SK-N-SH treated with all-trans-retinoic acid at 6 μM for 48 hours (cell line): ENCODE data around the gene XPC.

Source experiments
- BACH2 ChIP-seq: fragments of 250-450 bp; sonication (Bioruptor Pico); IDR thresholded peaks from 2 replicates; pipeline ENCODE4 v1.9.0; 2021; ENCODE audit warnings: mild to moderate bottlenecking, borderline replicate concordance
- ESRRG ChIP-seq: fragments of 250-450 bp; sonication (Bioruptor Pico); IDR thresholded peaks from 2 replicates; pipeline ENCODE4 v1.6.1; 2021; ENCODE audit warnings: mild to moderate bottlenecking
- GLIS3 ChIP-seq: fragments of 250-450 bp; sonication (Bioruptor Pico); IDR thresholded peaks from 2 replicates; pipeline ENCODE4 v1.5.0; 2020; ENCODE audit warnings: mild to moderate bottlenecking, moderate library complexity
- ISL1 ChIP-seq: fragments of 250-450 bp; sonication (Bioruptor Pico); IDR thresholded peaks from 2 replicates; pipeline ENCODE4 v2.1.2; 2022; ENCODE audit warnings: mild to moderate bottlenecking, moderate library complexity
- OSR1 ChIP-seq: fragments of 250-450 bp; sonication (Bioruptor Pico); IDR thresholded peaks from 2 replicates; pipeline ENCODE4 v1.8.0; 2022; ENCODE audit warnings: moderate library complexity, mild to moderate bottlenecking, inconsistent platforms
- PPARA ChIP-seq: fragments of 250-450 bp; sonication (Bioruptor Pico); IDR thresholded peaks from 2 replicates; pipeline ENCODE4 v1.5.0; 2020; ENCODE audit warnings: mild to moderate bottlenecking, borderline replicate concordance
- TCF4 ChIP-seq: fragments of 250-450 bp; sonication (Bioruptor Pico); IDR thresholded peaks from 2 replicates; pipeline ENCODE4 v1.8.0; 2021; ENCODE audit warnings: mild to moderate bottlenecking, moderate library complexity, borderline replicate concordance
- TOX ChIP-seq: fragments of 250-450 bp; sonication (Bioruptor Pico); IDR thresholded peaks from 2 replicates; pipeline ENCODE4 v1.8.0; 2021; ENCODE audit warnings: mild to moderate bottlenecking, moderate library complexity, borderline replicate concordance
- ZC3H10 ChIP-seq: fragments of 250-450 bp; sonication (Bioruptor Pico); IDR thresholded peaks from 2 replicates; pipeline ENCODE4 v1.5.1; 2021; ENCODE audit warnings: mild to moderate bottlenecking, moderate library complexity
- ZFP3 ChIP-seq: fragments of 250-450 bp; sonication (Bioruptor Pico); IDR thresholded peaks from 2 replicates; pipeline ENCODE4 v1.5.0; 2020; ENCODE audit warnings: mild to moderate bottlenecking, moderate library complexity
- ZNF565 ChIP-seq: fragments of 450-650 bp; formaldehyde crosslinking; conservative IDR thresholded peaks from 2 replicates; pipeline ENCODE4 v1.5.0; 2020; ENCODE audit warnings: low read depth, mild to moderate bottlenecking, moderate library complexity
- ZNF70 ChIP-seq: fragments of 450-650 bp; formaldehyde crosslinking; IDR thresholded peaks from 2 replicates; pipeline ENCODE4 v1.5.0; 2020; ENCODE audit warnings: mild to moderate bottlenecking, moderate library complexity
- ZNF8 ChIP-seq: fragments of 450-650 bp; formaldehyde crosslinking; IDR thresholded peaks from 2 replicates; pipeline ENCODE4 v1.5.0; 2020; ENCODE audit warnings: mild to moderate bottlenecking, moderate library complexity
- TF ChIP-seq, protein P1 (sequence below): fragments of 250-450 bp; sonication (Bioruptor Pico); IDR thresholded peaks from 2 replicates; pipeline ENCODE4 v1.8.0; 2020; ENCODE audit warnings: mild to moderate bottlenecking, moderate library complexity, borderline replicate concordance

DNA sequence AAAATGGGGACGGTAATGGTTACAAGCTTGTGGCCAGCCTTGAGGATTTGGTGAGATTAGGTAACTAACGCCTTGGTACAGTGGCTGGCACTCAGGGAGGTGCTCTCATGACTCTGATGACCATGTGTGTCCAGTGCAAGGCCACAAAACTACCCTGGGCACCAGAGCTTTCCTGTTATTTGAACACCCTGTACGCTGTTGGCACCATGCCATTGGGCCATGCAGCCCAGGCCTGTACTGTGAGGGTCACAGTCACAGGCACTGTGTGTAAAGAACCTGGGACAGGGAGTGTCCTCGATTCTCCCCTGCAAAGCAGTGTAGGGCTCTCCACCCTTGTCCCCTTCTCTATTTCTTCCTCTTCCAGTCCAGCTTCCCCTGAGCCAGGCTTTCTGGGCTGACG is 47.3 kb downstream of the XPC start:
- TF ChIP-seq TOX (CRISPR knock-in tag): no peak
- no peak for TF ChIP-seq PPARA (CRISPR knock-in tag)
- no peak for TF ChIP-seq GLIS3 (CRISPR knock-in tag)
- no peak for TF ChIP-seq OSR1
- TF ChIP-seq ZNF8 (CRISPR knock-in tag): no peak
- TF ChIP-seq ZFP3: no peak
- no peak for TF ChIP-seq ZNF565
- TF ChIP-seq, protein P1, sequence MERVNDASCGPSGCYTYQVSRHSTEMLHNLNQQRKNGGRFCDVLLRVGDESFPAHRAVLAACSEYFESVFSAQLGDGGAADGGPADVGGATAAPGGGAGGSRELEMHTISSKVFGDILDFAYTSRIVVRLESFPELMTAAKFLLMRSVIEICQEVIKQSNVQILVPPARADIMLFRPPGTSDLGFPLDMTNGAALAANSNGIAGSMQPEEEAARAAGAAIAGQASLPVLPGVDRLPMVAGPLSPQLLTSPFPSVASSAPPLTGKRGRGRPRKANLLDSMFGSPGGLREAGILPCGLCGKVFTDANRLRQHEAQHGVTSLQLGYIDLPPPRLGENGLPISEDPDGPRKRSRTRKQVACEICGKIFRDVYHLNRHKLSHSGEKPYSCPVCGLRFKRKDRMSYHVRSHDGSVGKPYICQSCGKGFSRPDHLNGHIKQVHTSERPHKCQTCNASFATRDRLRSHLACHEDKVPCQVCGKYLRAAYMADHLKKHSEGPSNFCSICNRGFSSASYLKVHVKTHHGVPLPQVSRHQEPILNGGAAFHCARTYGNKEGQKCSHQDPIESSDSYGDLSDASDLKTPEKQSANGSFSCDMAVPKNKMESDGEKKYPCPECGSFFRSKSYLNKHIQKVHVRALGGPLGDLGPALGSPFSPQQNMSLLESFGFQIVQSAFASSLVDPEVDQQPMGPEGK (CRISPR knock-in tag): no peak
- no peak for TF ChIP-seq ZC3H10 (CRISPR knock-in tag)
- TF ChIP-seq ISL1 (CRISPR knock-in tag): no peak
- no peak for TF ChIP-seq ESRRG
- no peak for TF ChIP-seq ZNF70 (CRISPR knock-in tag)
- TF ChIP-seq TCF4: no peak
- TF ChIP-seq BACH2 (CRISPR knock-in tag): no peak
